Skeletal muscle satellite cell (primary cell): Measurements from ENCODE around the gene SOX11.

Experiments
- H3K27me3 ChIP-seq: 2 replicates; pipeline ENCODE4 v1.7.0; 2013; ENCODE audit warnings: low read length; ENCODE audit not compliant: control insufficient read depth, insufficient read depth
- H3K36me3 ChIP-seq: 2 replicates; pipeline ENCODE4 v1.7.0; 2013; ENCODE audit warnings: mild to moderate bottlenecking, control low read depth, low read length; ENCODE audit not compliant: insufficient read depth
- H3K4me1 ChIP-seq: 2 replicates; pipeline ENCODE4 v1.7.0; 2013; ENCODE audit warnings: low read length; ENCODE audit not compliant: control insufficient read depth, insufficient read depth
- H3K4me2 ChIP-seq: 2 replicates; pipeline ENCODE4 v1.7.0; 2013; ENCODE audit warnings: mild to moderate bottlenecking, low read length
- H3K4me3 ChIP-seq: 2 replicates; pipeline ENCODE4 v1.7.0; 2013; ENCODE audit warnings: low read length
- H3K9ac ChIP-seq: 2 replicates; pipeline ENCODE4 v1.7.0; 2013; ENCODE audit warnings: mild to moderate bottlenecking, low read depth, low read length, moderate library complexity
- H3K9me3 ChIP-seq: replicated peaks from 2 replicates; pipeline ENCODE4 v1.7.0; 2013; ENCODE audit warnings: mild to moderate bottlenecking, control low read depth, low read length

Gene SOX11

DNA sequence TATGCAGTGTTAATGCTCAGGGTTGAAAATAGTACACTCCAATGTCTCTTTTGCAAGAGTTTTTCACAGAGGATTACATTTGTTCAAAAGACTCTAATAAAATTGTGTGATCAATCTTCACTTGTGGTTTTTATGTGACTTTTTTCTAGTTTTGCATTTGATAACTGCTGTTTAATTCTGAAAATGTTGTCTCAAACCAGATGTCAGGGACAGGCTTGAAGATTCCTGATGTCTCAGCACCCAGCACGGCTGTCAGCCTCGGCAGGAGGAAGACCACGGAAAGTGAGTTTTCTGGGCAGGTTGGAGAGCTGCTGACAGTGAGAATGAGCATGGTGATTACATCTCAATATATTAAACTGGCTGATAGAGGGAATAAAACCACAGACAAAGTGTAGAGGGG is 9.1 kb downstream of the SOX11 start:
- no peaks in the 10 kb centered on the region for H3K27me3 ChIP-seq
- H3K36me3 ChIP-seq: no peaks in the 10 kb centered on the region
- H3K4me3 ChIP-seq: no peak overlapping the region
- H3K9me3 ChIP-seq: no peaks in the 10 kb centered on the region
- no peak overlapping the region for H3K4me2 ChIP-seq
- peaks cover 9% of the 10 kb centered on the region for H3K4me1 ChIP-seq
- no peak overlapping the region for H3K9ac ChIP-seq

DNA sequence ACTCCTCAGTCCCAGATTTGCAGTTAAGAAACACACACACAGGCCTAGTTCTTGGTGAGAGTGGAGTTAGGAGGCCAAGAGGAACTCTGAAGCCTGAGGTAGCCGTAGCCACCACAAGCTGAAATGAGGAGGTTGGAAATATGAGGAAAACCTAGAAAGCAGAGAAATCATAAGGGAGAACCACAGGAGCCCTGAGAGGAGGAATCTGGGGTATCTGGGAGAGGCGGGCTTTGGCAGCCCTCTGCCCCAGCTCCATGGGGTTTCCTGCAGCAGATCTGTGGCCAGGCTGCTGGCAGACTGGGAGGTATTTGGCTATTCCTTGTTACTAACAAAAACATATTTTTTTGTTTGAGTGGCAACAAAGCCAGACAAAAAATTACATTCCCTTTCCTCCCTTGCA is 11.0 kb downstream of the SOX11 start:
- H3K36me3 ChIP-seq: no peaks in the 10 kb centered on the region
- H3K27me3 ChIP-seq: peaks cover 4% of the 10 kb centered on the region
- H3K4me2 ChIP-seq: no peak overlapping the region
- H3K9ac ChIP-seq: no peak overlapping the region
- H3K4me1 ChIP-seq: peaks cover 2% of the 10 kb centered on the region
- no peak overlapping the region for H3K4me3 ChIP-seq
- H3K9me3 ChIP-seq: no peaks in the 10 kb centered on the region

DNA sequence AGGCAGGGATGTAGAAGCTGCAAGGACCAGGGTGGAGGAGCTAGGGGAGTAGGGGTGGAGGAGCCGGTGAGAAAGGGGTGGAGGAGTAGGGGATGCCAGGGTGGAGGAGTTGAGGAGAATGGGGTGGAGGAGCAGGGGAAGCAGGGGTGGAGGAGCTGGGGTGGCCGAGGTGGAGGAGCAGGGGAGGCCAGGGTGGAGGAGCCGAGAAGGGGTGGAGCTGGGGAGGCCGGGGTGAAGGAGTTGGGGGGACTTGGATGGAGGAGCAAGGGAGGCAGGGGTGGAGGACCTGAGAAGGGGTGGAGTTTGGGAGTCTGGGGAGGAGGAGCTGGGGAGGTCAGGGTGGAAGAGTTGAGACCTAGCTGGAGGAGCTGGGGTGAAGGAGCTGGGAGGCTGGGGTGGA is 13.3 kb downstream of the SOX11 start:
- Histone ChIP-seq H3K27me3 (peaks cover 9% of the 10 kb centered on the region), H3K36me3 (no peaks in the 10 kb centered on the region), H3K4me3 (no peak overlapping the region), H3K4me2 (no peak overlapping the region), H3K9ac (no peak overlapping the region), H3K4me1 (no peaks in the 10 kb centered on the region), H3K9me3 (no peaks in the 10 kb centered on the region)

DNA sequence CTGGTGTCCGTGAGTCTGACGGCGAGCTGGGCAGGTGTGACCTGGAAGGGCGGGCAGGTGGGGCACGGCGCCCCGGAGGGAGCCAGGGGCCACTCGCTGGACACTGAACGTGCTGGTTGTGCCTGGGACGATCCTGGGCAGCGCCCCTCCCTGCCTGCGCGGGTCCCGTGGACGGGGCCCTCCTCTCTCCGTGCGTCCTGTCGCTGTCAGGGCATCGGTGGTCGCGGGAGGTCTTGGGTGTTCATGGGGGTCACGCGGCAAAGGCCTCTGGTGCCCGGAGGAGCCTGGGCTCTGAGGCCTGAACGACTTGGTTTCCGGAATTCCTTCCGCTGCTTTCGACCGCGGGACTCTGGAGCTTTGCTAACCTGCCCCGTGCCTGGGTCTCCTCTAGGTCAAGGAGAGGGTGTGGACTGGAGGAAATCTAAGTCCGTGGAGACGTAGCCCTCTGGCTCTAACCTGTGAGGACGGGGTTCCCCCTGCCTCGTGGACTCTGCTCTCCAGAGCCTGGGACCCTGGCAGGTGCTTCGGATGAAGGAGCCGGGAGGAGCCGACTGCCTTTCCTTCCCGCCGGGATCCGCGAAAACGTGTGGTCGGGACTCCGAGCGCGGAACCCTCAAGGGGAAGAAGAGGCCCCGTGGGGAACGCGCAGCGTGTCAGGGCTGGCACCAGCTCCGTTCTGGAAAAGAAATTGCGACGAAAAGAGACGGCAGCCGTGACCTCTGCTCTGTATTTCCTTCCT is 14.7 kb downstream of the SOX11 start:
- Histone ChIP-seq H3K4me1 (no peaks in the 10 kb centered on the region), H3K27me3 (peaks cover 9% of the 10 kb centered on the region), H3K4me2 (no peak overlapping the region), H3K9ac (no peak overlapping the region), H3K9me3 (no peaks in the 10 kb centered on the region), H3K4me3 (no peak overlapping the region), H3K36me3 (no peaks in the 10 kb centered on the region)

DNA sequence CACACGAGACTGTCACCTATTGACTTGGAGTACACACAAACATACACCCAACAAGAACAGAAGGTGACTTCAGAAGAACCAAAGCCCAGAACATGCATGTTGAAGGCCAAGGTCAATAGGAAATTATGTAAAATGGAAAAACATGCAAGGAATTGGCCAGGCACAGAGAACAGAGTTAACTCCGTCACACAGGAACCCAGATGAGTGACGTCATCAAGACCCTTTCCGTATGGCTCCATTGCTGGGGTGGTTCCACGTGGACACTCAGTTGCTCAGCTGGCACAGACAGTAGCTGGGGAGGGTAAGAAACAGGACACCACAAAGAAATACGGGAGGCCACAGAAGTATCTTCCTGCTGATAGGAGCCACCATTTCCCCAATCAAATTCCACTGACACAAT is 18.4 kb downstream of the SOX11 start:
- peaks cover 9% of the 10 kb centered on the region for H3K27me3 ChIP-seq
- no peak overlapping the region for H3K9ac ChIP-seq
- no peak overlapping the region for H3K4me3 ChIP-seq
- H3K36me3 ChIP-seq: no peaks in the 10 kb centered on the region
- no peak overlapping the region for H3K4me2 ChIP-seq
- no peaks in the 10 kb centered on the region for H3K4me1 ChIP-seq
- no peaks in the 10 kb centered on the region for H3K9me3 ChIP-seq

DNA sequence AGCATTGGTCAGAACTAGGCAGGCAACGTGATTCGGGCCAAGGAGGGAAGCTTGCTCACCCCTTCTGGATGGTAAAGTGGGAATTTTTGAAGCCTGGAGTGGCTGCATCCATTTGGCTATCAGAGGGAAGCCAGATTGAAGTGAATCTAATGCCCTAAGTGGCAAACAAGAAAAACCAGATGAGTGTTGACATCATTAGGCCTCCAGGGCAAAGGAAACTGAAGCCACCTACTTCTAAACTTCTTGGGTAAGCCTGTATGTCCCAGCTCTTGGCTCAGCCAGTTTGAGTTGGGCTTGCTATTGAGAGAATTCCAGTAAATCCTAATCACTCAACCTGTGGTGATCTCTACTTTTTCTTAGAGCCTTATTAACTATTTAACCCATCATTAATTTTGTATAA is 20.9 kb downstream of the SOX11 start:
- Histone ChIP-seq H3K36me3 (no peaks in the 10 kb centered on the region), H3K9me3 (no peaks in the 10 kb centered on the region), H3K4me3 (no peak overlapping the region), H3K27me3 (peaks cover 5% of the 10 kb centered on the region), H3K4me2 (no peak overlapping the region), H3K4me1 (no peaks in the 10 kb centered on the region), H3K9ac (no peak overlapping the region)

DNA sequence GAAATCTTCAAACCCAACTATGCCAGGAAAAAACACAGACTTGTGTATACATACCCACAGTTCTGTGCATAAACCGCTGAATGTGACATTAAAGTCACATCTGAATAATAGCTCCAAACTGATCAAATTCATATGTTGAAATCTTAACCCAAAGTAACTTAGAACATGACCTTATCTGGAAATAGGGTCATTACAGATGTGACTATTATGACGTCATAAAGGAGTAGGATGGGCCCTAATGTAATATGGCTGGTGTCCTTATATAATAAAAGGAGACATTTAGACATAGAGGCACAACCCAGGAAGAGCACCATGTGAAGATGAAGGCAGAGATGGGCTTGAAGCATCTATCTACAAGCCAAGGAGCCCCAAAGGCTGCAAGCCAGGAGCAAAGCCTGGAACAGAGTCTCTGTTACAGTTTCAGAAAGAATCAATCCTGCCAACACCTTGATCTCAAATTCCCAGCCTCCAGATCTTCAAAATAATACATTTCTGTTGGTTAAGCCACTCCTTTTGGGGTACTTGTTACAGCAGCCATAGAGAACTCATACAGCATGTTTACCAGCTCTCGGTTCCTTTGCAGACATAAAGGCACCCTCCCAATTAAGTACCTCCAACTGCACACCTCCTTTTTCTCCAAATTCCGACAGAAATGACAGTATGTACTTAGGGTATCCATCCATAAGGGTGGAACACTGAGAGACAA is 27.6 kb downstream of the SOX11 start:
- peak overlapping the region; percentile 19 for H3K4me2 ChIP-seq
- no peaks in the 10 kb centered on the region for H3K27me3 ChIP-seq
- H3K9me3 ChIP-seq: no peaks in the 10 kb centered on the region
- H3K4me1 ChIP-seq: peaks cover 2% of the 10 kb centered on the region
- H3K4me3 ChIP-seq: no peak overlapping the region
- no peak overlapping the region for H3K9ac ChIP-seq
- no peaks in the 10 kb centered on the region for H3K36me3 ChIP-seq

DNA sequence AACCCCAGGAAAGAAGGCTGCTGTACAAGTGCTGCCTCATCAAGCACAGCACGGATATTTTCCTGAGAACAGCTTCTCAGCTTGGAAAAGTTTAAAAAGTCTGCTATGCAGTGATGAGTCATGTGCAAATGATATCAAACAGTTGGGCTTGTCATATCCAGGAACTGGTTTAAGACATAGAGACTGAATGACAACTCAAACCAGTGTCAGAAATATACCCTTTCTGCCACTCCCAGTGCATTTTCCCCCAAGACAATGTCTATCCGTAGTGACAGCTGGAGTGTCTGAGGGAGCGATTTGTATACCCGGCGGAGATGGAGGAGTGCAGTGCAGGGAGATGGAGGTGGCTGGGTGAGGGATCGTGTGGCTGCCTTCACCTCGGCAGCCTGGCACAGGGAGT is 28.2 kb downstream of the SOX11 start:
- H3K36me3 ChIP-seq: no peaks in the 10 kb centered on the region
- no peak overlapping the region for H3K9ac ChIP-seq
- H3K4me1 ChIP-seq: peaks cover 2% of the 10 kb centered on the region
- no peaks in the 10 kb centered on the region for H3K9me3 ChIP-seq
- H3K4me2 ChIP-seq: peak overlapping the region; percentile 19
- H3K4me3 ChIP-seq: no peak overlapping the region
- H3K27me3 ChIP-seq: no peaks in the 10 kb centered on the region

DNA sequence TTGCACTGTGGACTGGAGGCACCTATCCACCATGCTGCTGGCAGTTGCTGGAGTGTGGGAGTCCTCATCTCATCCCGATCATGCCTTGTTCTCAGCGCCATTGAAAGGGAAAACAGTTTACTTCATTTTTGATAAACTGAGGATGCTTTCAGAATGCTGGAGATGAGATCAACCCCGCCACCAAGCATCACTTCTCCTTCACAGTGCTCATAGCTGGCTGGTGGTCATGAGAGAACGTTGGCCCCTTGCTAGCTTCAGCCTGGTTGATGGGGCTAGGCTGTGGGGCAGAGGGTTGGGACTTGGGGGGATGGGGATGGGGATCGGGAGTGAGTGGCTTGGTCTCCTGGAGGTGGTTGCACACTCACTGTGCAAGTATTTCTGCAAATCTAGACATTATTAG is 30.1 kb downstream of the SOX11 start:
- Histone ChIP-seq H3K36me3 (no peaks in the 10 kb centered on the region), H3K4me1 (peaks cover 2% of the 10 kb centered on the region), H3K27me3 (no peaks in the 10 kb centered on the region), H3K4me2 (no peak overlapping the region), H3K9me3 (no peaks in the 10 kb centered on the region), H3K9ac (no peak overlapping the region), H3K4me3 (no peak overlapping the region)

DNA sequence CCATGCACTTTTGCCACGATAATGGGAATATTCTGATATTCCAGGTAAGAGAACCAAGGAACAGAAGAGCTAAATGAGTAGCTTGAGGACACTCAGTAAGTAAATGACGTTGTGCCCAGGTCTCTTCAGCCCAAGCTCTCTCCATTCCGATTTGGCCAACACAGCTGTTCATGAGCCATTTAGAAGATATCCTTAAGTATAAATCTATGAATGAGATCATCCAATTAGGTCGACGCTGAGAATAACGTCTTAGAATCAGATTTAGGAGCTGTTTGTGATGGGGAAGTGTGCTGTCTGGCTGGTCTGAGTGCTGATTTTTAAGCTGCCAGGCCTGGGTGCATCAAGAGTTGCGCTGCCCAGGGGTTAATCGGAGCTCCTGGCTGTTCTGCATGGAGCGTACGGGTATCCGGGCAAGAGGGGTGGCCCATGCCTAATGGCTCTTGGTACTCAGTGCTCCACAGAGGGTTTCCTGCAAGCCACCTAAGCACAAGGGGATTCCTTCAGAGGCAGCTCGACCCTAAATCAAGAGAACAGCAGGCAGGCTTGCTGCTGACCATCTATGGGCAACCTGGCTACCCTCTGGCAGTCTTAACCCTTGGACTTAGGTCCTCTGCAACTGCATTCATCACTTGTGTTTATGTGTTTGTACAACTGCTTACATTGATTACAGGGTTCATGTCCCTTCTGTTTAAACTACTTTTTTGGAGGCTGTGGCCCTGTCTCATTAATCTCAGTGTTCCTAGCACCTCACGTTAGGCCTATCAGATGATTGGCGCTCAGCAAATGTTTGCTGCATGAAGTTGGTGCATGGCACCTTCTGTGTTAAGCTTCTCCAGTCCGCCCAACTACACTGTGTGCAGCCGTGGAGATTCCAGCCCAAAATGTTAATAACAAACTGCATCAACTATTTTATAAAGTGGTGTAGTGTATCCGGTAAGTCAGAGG is 31.9 kb downstream of the SOX11 start:
- Histone ChIP-seq H3K4me3 (no peak overlapping the region), H3K9ac (no peak overlapping the region), H3K27me3 (no peaks in the 10 kb centered on the region), H3K4me2 (no peak overlapping the region), H3K4me1 (peaks cover 2% of the 10 kb centered on the region), H3K36me3 (no peaks in the 10 kb centered on the region), H3K9me3 (no peaks in the 10 kb centered on the region)

DNA sequence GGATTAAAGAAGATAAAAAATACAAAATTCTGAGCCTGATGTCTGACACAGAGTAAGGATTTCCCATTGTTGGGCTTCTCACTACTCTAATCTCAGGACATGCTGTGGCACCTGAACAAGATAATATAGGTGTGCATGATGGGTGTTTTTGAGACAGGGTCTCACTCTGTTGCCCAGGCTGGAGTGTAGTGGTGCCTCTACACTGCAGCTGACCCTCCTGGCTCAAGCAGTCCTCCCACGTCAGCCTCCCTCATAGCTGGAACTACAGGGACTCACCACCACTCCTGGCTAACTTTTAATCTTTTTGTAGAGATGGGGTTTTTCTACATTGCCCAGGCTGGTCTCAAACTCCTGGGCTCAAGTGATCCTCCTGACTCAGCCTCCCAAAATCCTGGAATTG is 32.9 kb downstream of the SOX11 start:
- Histone ChIP-seq H3K4me3 (no peak overlapping the region), H3K4me1 (peaks cover 2% of the 10 kb centered on the region), H3K9ac (no peak overlapping the region), H3K9me3 (no peaks in the 10 kb centered on the region), H3K36me3 (no peaks in the 10 kb centered on the region), H3K4me2 (no peak overlapping the region), H3K27me3 (no peaks in the 10 kb centered on the region)
